ENCODE results near the gene GPC4.
"Not testable (repeated sequence)": the region's sequence is repeated elsewhere in the genome, so short reads cannot be mapped to it uniquely, and the experiment has no call there.

Gene GPC4

GRCh38 chrX:133302775-133303445 is 112.4 kb downstream of the GPC4 start:
- no peak for DNase-seq

- no peak for DNase-seq
Measured at GRCh38 chrX:133300591-133300990, 114.7 kb downstream of the GPC4 start.

GRCh38 chrX:133297284-133297683 is 118.0 kb downstream of the GPC4 start:
- DNase-seq: no peak

GRCh38 chrX:133294126-133294525 is 121.2 kb downstream of the GPC4 start:
- DNase-seq: no peak

- DNase-seq: no peak
Measured at GRCh38 chrX:133290076-133290475, 125.2 kb downstream of the GPC4 start.

- no peak for DNase-seq
Measured at GRCh38 chrX:133287860-133288259, 127.4 kb downstream of the GPC4 start.

GRCh38 chrX:133285341-133285740 is 129.9 kb downstream of the GPC4 start:
- DNase-seq: no peak

GRCh38 chrX:133279112-133279730 is 136.1 kb downstream of the GPC4 start:
- DNase-seq: not testable (repeated sequence)

- DNase-seq: no peak
Measured at GRCh38 chrX:133273180-133273579, 142.1 kb downstream of the GPC4 start.

- DNase-seq: no peak
Measured at GRCh38 chrX:133269168-133269567, 146.1 kb downstream of the GPC4 start.

- DNase-seq: no peak
Measured at GRCh38 chrX:133267621-133268020, 147.7 kb downstream of the GPC4 start.

GRCh38 chrX:133265331-133265730 is 150.0 kb downstream of the GPC4 start:
- no peak for DNase-seq

- no peak for DNase-seq
Measured at GRCh38 chrX:133258481-133258880, 156.8 kb downstream of the GPC4 start.

GRCh38 chrX:133254666-133255065 is 160.6 kb downstream of the GPC4 start:
- no peak for DNase-seq

- no peak for DNase-seq
Measured at GRCh38 chrX:133251204-133251603, 164.1 kb downstream of the GPC4 start.

GRCh38 chrX:133250184-133251100 is 164.8 kb downstream of the GPC4 start:
- no peak for DNase-seq
